DMS53 (cell line): ENCODE measurements around the gene NCR3LG1.

Experiments used
- DNase-seq: peaks from one replicate; lab custom pipeline; 2025; lab: John Stamatoyannopoulos, UW

The NCR3LG1 gene, protein sequence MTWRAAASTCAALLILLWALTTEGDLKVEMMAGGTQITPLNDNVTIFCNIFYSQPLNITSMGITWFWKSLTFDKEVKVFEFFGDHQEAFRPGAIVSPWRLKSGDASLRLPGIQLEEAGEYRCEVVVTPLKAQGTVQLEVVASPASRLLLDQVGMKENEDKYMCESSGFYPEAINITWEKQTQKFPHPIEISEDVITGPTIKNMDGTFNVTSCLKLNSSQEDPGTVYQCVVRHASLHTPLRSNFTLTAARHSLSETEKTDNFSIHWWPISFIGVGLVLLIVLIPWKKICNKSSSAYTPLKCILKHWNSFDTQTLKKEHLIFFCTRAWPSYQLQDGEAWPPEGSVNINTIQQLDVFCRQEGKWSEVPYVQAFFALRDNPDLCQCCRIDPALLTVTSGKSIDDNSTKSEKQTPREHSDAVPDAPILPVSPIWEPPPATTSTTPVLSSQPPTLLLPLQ

DNA sequence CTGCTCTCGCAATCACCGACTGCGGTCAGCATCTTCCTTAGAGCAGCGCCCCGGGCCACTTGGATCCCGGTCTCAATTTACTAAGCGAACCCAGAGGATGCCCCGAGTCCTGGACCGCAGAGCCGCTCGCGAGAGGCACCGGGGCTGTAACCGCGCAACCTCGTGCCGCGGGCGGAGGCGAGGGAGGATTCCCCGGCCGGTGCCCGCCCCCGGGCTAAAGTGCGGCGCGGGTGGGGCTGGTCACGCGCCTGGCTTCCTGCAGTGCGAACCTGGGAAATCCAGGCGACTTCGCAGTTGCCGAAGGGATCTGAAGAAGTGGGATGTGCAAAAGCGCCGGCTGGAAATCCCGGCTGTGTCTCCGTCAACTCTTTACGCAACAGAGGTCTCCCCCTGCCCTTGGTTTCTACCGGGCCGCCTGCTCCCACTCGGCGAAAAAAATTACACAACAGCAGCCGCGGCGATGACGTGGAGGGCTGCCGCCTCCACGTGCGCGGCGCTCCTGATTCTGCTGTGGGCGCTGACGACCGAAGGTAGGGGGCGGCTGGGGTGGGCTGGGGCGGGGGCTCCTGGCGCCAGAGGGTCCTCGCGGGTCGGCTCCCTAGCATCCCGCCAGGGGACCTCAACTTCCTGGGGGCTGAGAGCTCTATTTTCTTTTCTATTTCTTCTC lies at the start of gene NCR3LG1:
Gene NCR3LG1 (plus strand): TSS at position 291 of the 667 bp plus-strand sequence. CDS start 170 bp downstream, at position 461.
- DNase-seq, result peak; percentile 92

DNA sequence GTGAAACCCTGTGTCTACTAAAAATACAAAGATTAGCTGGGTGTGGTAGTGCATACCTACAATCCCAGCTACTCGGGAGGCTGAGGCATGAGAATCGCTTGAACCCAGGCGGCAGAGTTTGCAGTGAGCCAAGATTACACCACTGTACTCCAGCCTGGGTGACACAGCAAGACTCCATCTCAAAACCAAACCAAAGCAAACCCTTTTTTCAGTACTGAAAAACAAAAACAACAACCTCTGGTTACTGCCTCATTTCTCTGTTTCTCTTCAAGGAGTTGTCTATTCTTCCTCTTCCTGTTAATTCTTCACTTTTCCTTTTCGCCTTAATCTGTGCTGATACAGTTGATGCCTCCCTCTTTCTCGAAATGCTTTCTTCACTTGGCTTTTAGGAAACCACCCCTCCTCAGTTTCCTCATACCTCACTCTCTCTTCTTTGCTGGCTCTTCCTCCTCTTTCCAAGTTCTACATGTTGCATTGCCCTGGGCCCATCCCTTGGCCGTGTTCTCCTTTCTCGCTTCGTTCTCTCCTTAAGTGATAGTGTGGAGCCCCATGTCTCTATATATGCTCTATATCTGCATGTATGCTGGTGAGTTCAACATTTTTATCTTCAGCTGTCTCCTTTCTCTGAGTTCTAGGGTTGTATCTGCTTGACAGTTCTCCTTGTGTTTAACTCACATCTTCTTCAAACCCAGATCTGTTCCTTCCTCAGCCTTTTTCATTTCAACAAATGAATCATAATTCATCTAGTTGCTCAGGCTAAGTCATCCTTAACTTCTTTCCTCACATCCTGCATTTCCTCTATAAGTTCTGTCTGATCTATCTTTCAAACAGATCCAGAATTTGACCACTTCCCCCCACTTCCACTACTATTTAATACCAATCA lies 38.0 kb upstream of the NCR3LG1 start:
- no peak for DNase-seq

DNA sequence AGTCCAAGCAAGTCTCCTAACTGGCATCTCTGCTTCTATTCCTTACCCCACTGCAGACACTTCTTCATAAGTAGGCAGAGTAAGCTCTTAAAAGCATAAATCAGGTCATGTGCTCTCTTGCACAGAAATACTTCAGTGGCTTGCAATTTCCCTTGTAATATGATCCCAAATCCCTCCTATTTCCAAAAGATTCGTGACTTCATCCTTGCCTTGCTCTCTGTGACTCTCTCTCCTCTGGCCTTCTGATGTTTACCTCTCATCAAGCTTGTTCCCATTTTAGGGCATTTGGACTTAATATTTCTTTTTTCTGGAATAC lies 37.4 kb upstream of the NCR3LG1 start:
- DNase-seq, result no peak

DNA sequence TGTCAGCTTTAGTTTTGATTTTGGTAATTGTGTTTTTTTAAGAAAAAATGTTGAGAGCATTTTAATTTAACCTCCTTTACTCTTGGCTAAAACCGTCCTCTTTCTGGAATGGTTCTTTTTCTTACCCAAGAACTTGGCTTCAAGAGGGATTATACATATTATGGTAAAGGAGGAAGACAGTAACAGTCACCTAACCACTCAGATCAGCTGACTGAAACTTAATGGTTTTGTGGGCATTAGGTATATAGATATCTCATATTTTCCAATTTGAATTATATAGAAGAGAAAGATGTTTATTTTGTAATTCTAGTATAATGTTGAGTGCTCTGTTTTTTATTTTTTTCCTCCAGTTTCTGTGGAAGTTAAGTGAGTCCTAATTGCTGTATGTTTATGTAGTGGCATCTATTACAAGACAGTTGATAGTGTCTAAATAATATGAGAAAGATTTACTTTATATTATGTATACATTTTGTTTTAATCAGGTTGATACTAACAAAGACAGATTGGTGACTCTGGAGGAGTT lies 36.6 kb upstream of the NCR3LG1 start:
- no peak for DNase-seq

DNA sequence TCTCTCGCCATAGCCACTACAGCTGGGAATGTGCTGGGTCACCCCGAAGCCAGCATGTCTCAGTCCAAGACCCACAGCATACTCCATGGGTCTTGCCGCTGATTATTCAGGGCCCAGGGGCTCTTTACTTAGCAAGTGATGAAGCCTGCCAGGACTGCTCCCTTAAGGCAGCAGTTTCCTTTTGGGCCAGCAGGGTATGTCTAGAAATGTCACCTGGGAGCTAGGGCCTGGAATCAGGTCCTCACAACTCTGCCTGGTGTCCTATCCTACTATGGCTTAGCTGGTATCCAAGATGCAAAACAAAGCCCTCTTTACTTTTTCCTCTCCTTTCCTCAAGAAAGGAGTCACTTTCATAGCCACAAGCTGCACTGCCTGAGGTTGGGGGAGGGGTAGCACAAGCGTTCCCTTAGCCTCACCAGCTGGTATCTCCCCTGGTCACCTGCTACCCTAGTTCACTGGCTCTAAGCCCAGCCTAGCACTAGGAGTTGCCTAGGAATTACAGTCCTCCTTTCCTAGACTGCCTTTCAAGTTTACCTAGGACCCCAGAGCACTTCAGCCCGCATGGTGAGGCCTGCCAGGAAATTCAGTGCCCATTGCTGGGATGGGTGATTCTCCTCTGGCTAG lies 22.6 kb upstream of the NCR3LG1 start:
- peak; percentile 12 for DNase-seq

DNA sequence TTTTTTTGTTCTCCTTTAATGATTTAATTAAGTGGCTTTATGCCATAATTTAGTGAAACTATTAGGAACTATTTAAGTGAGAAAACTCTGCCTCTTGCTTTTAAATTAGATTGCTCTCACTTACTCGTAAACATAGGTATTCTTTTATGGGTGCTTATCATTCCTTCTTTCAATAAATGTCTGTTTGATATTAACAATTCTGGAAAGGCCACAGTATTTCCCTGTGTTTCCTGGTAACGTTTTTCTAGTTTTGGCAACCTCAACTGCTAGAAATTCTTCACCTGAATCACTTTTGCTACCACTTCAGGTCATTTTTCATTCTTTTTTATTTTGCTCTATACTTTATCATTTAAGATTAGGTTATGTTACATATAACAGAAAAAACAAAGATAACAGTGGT lies 19.9 kb upstream of the NCR3LG1 start:
- DNase-seq, result no peak

DNA sequence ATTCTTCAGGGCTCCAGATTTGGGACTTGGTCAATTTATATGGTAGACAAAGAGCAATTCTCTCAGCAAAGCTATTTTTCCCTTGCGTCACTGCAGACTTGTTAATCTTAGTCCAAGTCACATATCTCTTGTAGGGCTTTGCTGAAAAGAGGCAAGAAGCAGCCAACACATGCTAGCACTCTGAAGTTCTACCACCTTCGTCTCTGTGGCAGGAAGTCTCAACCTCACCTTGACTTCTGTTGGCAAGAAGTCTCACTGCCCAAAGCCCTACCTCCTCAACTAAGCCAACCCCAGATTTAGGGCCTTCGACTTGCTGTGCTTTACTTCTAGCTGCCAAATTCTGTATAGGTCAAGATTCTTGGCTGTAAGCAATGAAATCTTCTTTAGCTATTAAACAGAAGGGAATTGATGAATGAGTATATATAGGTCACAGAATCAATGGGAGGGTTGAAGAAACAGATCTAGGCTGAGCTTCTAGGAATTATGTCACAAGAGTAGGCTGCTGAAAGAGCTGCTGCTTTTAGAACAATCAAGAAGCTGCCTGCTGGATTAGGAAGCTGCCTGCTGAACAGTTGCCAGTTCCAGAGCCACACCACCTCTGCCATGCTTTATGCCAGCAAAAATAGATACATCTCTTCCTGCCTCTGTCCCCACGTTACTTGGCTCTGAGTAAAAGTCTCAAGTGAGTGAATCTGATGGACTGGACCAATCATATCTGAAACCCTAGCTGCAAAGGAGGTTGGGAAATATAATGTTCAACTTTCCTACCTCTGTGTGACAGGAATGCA lies 17.6 kb upstream of the NCR3LG1 start:
- DNase-seq, result no peak

DNA sequence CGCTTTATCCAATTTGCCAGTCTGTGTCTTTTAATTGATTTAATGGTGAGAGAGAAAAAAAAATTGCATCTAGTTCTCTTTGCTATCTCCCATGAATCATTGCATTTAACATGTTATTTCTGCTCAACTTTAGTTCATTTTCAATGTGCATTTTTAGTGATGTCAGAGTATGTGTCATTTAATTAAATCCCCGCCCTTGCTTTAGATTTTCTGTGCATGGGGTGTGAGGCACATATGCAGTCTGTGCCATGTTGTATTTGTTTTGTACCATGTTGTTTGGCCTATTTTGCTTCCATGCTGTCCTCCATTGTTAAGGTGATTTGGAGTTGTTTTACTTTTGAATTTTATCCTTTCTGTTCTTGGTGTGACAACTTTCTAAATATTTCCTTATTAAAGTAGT lies 8.3 kb upstream of the NCR3LG1 start:
- DNase-seq, result no peak

DNA sequence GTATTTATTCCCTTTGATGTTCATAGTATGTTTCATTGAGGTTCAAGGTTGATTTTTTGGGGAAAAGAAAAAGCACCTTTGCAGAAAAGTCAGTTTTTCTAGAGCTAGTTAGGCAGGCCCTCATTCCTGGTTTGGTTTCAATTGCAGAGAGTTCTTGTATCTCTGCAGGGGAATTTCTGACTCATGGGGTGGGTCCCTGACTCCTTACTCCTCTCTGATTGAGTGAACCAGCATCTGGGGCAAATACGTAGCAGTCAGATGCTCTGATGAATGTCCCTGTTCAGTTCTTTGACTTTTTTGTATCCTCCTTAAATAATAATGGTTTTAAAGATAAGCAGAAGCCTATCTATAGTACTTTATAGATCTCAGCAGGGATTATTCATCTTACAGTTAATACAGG lies 7.7 kb upstream of the NCR3LG1 start:
- no peak for DNase-seq

DNA sequence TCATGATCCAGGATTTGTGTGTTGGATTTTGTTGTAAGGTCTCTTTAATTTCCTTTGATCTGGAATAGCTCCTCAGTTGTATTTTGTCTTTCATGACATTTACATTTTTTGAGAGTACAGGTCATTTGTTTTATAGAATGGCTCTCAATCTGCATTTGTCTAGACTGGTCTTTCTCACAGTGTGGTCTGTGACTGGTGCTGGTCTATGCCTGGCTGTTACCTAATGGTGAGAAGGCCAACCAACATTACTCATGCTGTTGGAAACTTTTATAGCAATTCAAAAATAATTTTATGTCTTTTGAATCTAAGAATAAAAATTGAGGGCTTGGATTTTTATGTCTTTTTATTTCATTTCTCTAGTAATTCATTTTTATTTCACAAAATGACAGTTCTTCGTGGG lies 3.9 kb upstream of the NCR3LG1 start:
- DNase-seq, result no peak

DNA sequence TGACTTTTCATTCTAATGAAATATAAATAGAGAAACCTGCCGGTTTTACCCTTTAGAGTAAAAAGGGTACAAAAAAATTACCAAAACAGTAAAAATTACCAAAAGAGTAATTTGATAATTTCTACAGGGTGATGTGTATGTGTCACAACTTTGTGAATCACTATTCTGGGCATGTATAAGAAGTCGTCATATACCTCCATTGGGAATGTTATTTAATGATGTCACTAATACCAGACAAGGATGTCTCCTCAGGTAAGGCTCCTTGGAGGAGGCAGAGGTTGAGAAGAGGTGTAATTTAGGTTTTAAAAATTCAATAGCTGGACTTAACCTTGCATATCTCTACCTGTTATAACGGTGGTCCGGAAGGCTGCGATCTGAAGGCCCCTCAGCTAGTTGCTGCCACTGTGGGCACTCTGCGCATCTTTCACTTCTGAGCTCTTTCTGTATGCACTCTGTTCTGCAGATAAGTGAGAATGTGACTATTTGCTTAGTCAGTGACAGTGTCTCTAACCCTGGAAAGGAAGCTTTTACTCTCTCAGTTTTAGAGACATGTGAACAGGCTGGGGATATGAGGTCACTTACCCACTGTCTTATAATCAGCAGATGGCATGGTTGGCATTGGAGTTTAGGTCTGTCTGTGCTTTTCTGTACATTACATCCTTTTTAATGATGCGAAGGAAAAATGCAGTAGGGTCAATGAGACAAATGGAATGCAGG lies 987 bp upstream of the NCR3LG1 start:
- DNase-seq, result peak; percentile 23

DNA sequence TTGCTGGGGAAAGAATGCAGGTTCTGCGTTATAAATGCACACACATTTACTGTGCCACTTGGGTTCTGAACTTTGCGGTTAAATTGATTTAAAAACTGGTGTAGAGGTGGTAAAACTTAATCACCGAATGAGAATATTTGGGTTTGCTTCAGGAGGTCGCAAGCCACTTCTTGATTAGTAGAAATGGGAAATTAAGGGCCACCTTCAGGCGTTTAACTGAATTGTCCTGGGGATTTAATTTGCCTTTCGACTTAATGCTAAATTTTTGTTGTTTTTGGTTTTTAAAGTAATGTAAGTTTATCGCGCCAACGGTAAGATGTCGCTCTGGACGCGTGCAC lies 459 bp upstream of the NCR3LG1 start:
- no peak for DNase-seq

DNA sequence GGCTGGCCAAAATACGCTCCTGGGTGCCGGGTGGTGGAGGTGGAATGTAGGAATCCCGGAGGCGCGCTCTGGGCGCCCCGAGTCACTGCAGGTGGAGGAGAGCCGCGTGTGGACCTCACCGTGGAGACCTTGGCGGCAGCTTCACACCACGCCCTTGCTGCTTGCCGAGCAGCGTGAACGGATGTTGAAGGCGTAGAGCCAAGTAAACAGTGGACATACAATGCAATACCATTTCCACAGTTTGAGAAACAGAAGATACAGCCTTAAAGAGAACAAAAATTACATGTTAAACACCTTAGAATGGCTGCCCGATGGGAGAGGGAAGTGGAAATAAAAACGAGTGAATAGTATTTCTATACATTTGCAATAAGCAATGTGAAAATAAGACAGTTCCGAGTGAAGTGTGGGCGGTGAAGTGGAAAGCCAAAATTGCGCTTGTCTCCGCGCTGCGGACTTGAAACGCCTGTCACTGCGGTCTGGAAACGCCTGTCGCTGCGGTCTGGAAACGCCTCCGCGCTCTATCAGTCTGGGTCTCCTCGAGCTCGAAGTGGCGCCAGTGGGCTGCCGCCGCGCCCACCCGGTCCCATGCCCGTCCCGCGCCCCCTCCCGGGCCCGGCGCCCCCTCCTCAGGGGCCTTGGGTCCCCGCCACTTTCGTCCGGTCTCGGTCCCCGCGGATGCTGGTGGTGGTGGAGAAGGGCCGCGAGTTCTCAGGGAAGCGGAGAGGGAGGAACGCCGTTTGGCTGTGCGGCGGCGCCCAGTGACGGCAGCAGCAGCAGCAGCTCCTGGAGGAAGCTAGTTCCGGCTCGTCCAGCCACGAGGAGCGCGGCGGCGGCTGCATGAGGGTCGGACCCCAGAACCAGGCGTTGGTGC lies 1.6 kb downstream of the NCR3LG1 start:
- DNase-seq, result peak; percentile 91

DNA sequence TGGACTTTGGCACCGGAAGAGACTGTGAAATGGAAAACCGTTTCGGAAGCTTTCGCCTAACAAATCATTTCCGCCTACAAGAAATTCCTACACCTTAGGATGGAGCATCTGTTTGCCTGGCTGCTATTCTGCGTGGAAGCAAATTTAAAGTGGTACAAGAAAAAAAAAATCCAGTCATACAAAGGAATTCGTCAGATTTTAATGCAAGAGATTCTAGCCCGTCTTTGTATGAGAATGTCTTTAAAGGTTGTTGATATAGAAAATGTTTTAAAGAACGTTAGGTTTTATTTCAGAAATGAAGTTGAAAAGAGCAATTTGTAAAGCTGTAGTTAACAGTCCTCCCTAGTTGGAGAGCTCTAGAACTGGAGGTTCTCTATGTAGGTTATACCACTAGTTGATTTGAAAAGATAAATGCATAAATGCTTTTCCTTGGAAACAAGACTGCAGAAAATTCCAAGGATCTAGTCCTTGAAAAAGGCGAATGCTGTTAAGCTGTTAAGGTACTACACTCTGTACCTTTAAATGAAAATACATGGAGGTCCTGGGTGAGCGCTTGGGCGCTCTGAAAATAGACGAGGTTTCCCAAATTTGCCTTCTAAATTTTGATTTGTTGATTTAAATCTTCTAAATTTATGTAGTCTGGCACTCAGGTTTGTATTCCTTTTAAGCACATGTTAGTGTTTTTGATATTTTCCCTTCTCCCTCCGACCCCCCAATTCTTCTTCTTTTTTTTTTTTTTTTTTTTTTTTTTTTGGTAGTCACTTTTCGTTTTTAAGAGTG lies 2.4 kb downstream of the NCR3LG1 start:
- DNase-seq, result peak; percentile 62

DNA sequence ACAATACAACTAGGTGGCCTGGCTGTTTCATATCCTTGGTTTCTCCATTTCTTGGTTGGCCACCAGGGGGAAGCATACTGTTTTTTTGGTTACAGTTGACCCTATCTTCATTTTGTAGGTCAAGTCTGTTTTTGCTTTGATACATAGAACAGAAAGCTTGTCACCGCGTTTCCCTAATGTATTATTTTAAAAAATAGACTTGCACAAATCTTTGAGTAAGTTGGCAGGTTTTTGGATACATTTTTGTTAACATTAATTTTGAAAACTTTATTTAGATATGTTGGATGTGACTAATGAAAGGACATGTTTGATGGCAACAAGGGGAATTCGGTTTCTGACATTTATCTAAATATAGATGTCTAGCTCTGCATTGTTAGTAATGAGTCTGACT lies 3.0 kb downstream of the NCR3LG1 start:
- peak; percentile 85 for DNase-seq

DNA sequence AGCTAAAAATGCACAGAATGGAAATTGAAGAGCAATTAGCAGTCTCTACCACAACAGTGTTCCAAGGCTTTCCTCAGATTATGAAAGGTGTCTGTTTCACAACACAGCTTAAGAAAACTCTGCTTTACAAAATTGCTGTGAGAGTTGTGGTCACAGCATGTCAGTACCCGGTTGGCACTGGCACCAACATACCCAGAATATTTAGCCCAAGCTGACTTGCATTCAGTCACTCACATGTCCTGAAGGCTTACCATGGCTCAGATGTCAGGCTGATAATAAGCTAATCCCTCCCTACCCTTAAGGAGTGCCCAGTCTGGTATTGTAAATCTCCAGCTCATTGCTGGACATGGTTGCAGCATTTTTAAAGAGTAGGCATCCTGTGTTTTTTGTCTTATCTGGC lies 14.9 kb downstream of the NCR3LG1 start:
- no peak for DNase-seq

DNA sequence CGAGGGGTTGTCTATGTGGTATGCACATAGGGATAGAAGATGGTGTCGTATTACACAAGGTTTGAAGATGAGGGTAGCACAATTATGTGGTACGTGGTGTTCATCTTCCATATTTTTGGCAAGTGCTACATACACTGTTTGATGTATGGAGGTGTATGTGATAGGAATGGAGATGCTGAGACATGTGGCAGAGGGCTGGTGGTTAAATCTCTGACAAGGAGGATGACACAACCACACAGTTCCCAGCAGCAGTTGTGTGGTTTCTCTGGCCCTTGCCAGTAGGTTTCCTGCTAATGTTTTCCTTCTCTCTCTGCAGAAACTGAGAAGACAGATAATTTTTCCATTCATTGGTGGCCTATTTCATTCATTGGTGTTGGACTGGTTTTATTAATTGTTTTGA lies 17.0 kb downstream of the NCR3LG1 start:
- no peak for DNase-seq

DNA sequence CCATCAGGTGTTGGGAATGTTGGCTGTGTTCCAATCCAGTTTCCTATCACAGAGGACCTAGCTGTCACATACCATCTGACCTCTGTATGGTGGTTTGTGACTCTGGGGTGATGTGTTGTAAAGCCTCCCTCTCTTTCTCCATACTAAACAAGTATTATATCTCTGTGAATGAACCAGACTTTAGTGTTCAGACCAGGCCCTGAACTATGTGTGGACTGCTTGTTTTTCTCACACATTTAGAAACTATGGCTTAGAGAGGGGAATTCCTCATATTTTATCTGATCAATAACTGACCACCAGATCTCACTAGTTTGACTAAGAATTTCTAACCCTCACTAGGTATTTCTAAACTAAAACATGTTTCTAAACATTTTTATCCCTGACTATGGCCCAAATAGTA lies 17.5 kb downstream of the NCR3LG1 start:
- no peak for DNase-seq
